ENCODE data around the gene ARL10. TPM values are rescaled to one million over a fixed set of nuclear protein-coding genes. Genes with fewer than 3 reads are reported as not detected.

The ARL10 gene
- total RNA-seq, 1 donor from 2014 or later = 6.0 TPM

DNA sequence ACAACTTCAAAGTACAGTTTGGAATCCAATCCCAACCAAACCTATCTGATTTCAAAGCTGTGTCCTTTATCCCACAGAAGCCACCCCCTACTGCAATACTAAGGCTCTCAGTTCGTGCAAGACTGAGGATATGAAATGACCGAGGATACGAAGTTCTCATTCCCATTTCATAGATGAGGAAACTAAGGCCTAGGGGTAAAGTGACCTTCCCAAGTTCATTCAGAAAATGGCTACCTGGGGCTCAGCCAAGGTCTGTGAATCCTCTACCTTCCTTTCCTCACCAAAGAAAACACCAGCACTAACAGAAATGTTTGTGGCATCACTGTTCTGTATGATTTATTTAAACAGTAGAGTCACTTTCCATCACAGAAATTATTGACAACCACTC, 9.1 kb upstream of the ARL10 start:
- TF ChIP-seq, protein P1, sequence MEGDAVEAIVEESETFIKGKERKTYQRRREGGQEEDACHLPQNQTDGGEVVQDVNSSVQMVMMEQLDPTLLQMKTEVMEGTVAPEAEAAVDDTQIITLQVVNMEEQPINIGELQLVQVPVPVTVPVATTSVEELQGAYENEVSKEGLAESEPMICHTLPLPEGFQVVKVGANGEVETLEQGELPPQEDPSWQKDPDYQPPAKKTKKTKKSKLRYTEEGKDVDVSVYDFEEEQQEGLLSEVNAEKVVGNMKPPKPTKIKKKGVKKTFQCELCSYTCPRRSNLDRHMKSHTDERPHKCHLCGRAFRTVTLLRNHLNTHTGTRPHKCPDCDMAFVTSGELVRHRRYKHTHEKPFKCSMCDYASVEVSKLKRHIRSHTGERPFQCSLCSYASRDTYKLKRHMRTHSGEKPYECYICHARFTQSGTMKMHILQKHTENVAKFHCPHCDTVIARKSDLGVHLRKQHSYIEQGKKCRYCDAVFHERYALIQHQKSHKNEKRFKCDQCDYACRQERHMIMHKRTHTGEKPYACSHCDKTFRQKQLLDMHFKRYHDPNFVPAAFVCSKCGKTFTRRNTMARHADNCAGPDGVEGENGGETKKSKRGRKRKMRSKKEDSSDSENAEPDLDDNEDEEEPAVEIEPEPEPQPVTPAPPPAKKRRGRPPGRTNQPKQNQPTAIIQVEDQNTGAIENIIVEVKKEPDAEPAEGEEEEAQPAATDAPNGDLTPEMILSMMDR (IDR thresholded peaks at IDR 0.05; ENCODE audit: borderline replicate concordance) = no peak
- H3K9me3 ChIP-seq (replicated peaks) = no peaks in the 10 kb centered on the region
- H3K4me3 ChIP-seq = no peak overlapping the region
- peaks cover 35% of the 10 kb centered on the region for H3K4me1 ChIP-seq
- intact Hi-C loops (cut with micrococcal nuclease) = no loop called here
- DNase-seq = no peak
- H3K27ac ChIP-seq (replicated peaks) = no peak overlapping the region
- H3K27me3 ChIP-seq (ENCODE audit: low read depth) = no peaks in the 10 kb centered on the region
- peaks cover 80% of the 10 kb centered on the region for H3K36me3 ChIP-seq

DNA sequence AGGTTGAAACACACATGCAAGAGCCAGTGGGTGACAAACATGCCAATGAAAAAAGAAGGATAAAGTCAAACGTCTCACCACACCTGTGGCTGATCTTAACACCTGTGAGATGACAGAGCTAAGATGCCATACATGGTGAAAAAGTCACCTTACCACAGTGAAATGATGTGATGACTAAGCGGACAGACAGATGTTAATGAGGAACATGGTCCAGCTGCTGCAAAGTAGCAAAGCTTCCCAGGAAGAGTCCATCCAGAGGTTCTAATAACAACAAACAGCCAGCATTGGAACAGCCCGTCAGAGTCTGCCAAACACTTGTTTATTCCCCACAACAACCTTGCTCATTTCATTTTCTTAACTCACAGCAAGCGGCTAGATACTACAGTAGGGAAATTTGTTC, 5.6 kb upstream of the ARL10 start:
- TF ChIP-seq, protein P1 (IDR thresholded peaks at IDR 0.05; ENCODE audit: borderline replicate concordance) = no peak
- Histone ChIP-seq H3K4me3 (peak overlapping the region; percentile 97), H3K27ac (replicated peaks) (no peak overlapping the region), H3K9me3 (replicated peaks) (no peaks in the 10 kb centered on the region), H3K36me3 (peaks cover 45% of the 10 kb centered on the region), H3K4me1 (peaks cover 45% of the 10 kb centered on the region), H3K27me3 (ENCODE audit: low read depth) (no peaks in the 10 kb centered on the region)
- intact Hi-C loops (cut with micrococcal nuclease) = no loop called here
- no peak for DNase-seq

DNA sequence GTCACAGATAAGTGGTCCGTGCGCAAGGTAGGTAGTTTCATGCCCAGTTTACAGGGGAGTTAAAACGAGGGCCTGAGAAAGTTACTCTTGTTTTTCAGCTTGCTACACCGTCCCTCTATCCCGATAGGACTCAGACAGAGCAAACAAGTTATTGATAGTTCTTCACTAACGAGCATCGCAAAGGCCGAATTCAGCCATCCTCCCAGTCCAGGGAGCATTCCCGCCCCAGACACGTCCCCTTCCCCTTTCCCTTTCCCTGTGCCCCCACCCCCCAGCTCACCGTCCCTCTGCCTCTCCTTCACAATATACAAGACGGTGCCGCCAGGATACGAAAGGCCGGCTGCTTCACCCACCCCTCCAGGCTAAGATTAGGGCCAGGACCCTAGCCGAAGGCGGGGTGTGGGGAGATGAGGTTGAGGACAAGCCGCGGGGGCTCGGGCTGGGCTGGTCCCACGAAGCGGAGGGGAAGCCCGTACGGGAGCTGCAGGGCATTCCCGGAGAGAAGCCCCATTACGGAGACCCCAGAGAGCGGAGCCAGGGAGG, 4.3 kb upstream of the ARL10 start:
- Histone ChIP-seq H3K9me3 (replicated peaks) (no peaks in the 10 kb centered on the region), H3K4me1 (peaks cover 53% of the 10 kb centered on the region), H3K36me3 (peaks cover 35% of the 10 kb centered on the region), H3K27ac (replicated peaks) (peak overlapping the region; percentile 85), H3K4me3 (peak overlapping the region; percentile 97), H3K27me3 (ENCODE audit: low read depth) (no peaks in the 10 kb centered on the region)
- intact Hi-C loops (cut with micrococcal nuclease) = no loop called here
- TF ChIP-seq, protein P1 (IDR thresholded peaks at IDR 0.05; ENCODE audit: borderline replicate concordance) = no peak
- DNase-seq = no peak

DNA sequence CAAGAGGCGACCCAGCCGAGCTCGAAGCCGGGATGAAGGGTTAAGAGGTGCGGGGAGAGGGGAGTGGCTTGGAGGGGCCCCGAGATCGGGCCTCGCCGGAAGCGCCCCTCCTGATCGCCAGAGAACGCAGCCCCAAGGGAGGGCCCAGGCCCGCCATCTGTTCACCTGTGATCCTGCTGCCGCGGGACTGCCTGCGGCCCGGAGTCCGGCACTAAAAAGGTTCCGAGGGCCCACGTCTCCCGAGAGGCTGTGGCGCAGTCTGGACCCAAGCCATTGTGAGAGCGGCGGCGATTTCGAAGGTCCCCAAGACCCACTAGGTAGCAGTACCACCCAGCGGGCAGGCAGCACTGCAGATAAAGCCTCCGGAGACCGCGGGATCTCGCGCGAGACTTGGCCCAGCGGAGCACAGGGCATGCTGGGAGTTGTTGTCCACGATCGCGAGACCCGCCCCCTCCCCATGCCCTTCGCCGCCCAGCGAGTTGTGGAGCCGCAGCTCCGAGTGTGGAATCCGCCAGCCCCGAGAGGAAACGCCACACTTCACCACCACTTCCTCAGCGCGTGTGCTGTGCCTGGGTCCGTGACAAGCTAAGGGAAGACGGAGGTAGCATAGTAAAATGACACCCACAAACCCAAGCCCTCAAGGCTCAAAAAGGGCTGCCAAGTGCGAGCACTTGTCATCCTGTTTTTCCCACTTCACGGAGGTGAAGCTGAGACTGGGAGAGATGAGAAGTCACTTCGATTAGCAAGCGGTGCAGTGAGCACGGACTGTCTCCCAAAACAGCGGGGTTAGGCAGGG, 3.7 kb upstream of the ARL10 start, which contains the start of gene KIAA1191:
Gene KIAA1191 (minus strand): TSS at position 328 of the 796 bp plus-strand sequence. CDS start 2,256 bp downstream, outside the sequence.
- peak; percentile 97 for DNase-seq

DNA sequence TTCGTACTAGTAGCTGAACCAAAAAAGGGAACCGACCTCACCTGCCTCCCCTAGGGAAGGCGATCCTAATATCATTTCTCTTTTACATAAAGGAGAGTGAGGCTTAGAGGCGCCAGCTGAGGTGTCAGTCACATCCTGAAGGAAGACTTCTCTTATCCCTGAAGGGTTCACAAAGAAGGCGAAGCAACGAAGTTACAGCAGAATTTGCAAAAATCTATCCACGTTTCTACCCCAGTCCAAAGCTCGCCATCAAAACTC, 3.1 kb upstream of the ARL10 start:
- Histone ChIP-seq H3K4me1 (peaks cover 61% of the 10 kb centered on the region), H3K36me3 (peaks cover 26% of the 10 kb centered on the region), H3K27ac (replicated peaks) (peak overlapping the region; percentile 85), H3K9me3 (replicated peaks) (no peaks in the 10 kb centered on the region), H3K4me3 (peak overlapping the region; percentile 97), H3K27me3 (ENCODE audit: low read depth) (no peaks in the 10 kb centered on the region)
- TF ChIP-seq, protein P1 (IDR thresholded peaks at IDR 0.05; ENCODE audit: borderline replicate concordance) = no peak
- intact Hi-C loops (cut with micrococcal nuclease) = no loop called here
- DNase-seq = no peak

More for the DNA sequence above, 3.7 kb upstream of the ARL10 start, which contains the start of gene KIAA1191:
- TF ChIP-seq, protein P1 (IDR thresholded peaks at IDR 0.05; ENCODE audit: borderline replicate concordance) = peak; percentile 30
- H3K36me3 ChIP-seq = peaks cover 30% of the 10 kb centered on the region
- peaks cover 60% of the 10 kb centered on the region for H3K4me1 ChIP-seq
- intact Hi-C loops (cut with micrococcal nuclease) = no loop called here
- peak within 1 kb of the TSS; percentile 97 for H3K4me3 ChIP-seq
- peak within 1 kb of the TSS; percentile 85 for H3K27ac ChIP-seq (replicated peaks)
- H3K27me3 ChIP-seq (ENCODE audit: low read depth) = no peaks in the 10 kb centered on the region
- no peaks in the 10 kb centered on the region for H3K9me3 ChIP-seq (replicated peaks)
